Lower leg skin (tissue), 3 donors: ENCODE results near the gene ADGRD1.

Source experiments
- POLR2A ChIP-seq, 2 donors: fragments of 450-650 bp; IDR thresholded peaks; one replicate each; pipeline ENCODE4 v1.6.1; 2016 to 2017; ENCODE audit warnings: antibody characterized with exemption in 2 of 2, mild to moderate bottlenecking in 1 of 2, moderate library complexity in 1 of 2
- TF ChIP-seq, protein P1 (sequence below), 3 donors: fragments of 450-650 bp; IDR thresholded peaks; one replicate each; pipeline ENCODE4 v1.5.1; 2016; ENCODE audit warnings: antibody characterized with exemption in 3 of 3, mild to moderate bottlenecking in 3 of 3, moderate library complexity in 2 of 3

DNA sequence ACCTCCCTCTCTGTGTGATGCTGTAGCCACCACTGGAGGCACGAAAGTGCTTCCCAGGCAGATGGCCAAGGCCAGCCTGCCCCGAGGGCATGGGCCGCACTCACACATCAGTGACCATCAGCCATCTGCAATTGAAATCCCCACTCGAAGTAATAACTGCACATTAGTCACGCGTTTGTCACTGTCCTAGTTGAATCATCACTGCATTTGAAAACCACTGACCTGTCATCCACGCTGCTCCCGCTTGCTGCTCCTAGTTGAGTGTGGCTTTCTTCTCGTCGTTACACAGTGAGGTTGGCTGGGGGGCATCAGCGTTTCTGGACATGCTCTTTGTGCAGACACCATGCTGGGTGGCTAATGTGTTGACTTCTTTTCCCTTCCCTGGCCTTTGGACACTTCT is 176.1 kb downstream of the ADGRD1 start:
- TF ChIP-seq, protein P1, sequence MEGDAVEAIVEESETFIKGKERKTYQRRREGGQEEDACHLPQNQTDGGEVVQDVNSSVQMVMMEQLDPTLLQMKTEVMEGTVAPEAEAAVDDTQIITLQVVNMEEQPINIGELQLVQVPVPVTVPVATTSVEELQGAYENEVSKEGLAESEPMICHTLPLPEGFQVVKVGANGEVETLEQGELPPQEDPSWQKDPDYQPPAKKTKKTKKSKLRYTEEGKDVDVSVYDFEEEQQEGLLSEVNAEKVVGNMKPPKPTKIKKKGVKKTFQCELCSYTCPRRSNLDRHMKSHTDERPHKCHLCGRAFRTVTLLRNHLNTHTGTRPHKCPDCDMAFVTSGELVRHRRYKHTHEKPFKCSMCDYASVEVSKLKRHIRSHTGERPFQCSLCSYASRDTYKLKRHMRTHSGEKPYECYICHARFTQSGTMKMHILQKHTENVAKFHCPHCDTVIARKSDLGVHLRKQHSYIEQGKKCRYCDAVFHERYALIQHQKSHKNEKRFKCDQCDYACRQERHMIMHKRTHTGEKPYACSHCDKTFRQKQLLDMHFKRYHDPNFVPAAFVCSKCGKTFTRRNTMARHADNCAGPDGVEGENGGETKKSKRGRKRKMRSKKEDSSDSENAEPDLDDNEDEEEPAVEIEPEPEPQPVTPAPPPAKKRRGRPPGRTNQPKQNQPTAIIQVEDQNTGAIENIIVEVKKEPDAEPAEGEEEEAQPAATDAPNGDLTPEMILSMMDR (IDR thresholded peaks at IDR 0.05), result no peak
- no peak for TF ChIP-seq POLR2A (IDR thresholded peaks at IDR 0.05)
